NCI-H460 (cell line): ENCODE data around the gene KIF1B. TPM values are rescaled to one million over a fixed set of nuclear protein-coding genes. Genes with fewer than 3 reads are reported as not detected.

Experiments
- DNase-seq: peaks from one replicate; pipeline ENCODE4 v3.0.0-alpha.2; 2016; ENCODE audit warnings: low read depth; ENCODE audit errors: extremely low read depth
- polyA plus RNA-seq: library from polyadenylated mRNA; depleted of rRNA; stranded (reverse); fragments of >200 nt; gene quantifications from 2 replicates; pipeline ENCODE4 v1.2.3, GENCODE V29; 2014; cell fraction: nucleus; rRNA removed
- total RNA-seq: library from RNA; depleted of rRNA; stranded (reverse); fragments of >200 nt; shearing (Covaris generic); gene quantifications from 2 replicates; pipeline ENCODE4 v1.2.3, GENCODE V29; 2014; rRNA removed

The KIF1B gene, protein sequence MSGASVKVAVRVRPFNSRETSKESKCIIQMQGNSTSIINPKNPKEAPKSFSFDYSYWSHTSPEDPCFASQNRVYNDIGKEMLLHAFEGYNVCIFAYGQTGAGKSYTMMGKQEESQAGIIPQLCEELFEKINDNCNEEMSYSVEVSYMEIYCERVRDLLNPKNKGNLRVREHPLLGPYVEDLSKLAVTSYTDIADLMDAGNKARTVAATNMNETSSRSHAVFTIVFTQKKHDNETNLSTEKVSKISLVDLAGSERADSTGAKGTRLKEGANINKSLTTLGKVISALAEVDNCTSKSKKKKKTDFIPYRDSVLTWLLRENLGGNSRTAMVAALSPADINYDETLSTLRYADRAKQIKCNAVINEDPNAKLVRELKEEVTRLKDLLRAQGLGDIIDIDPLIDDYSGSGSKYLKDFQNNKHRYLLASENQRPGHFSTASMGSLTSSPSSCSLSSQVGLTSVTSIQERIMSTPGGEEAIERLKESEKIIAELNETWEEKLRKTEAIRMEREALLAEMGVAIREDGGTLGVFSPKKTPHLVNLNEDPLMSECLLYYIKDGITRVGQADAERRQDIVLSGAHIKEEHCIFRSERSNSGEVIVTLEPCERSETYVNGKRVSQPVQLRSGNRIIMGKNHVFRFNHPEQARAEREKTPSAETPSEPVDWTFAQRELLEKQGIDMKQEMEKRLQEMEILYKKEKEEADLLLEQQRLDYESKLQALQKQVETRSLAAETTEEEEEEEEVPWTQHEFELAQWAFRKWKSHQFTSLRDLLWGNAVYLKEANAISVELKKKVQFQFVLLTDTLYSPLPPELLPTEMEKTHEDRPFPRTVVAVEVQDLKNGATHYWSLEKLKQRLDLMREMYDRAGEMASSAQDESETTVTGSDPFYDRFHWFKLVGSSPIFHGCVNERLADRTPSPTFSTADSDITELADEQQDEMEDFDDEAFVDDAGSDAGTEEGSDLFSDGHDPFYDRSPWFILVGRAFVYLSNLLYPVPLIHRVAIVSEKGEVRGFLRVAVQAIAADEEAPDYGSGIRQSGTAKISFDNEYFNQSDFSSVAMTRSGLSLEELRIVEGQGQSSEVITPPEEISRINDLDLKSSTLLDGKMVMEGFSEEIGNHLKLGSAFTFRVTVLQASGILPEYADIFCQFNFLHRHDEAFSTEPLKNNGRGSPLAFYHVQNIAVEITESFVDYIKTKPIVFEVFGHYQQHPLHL (N-terminal part only)
- 10.9 and 15.2 TPM in 2 replicates for total RNA-seq
- 7.3 and 9.4 TPM in 2 replicates for polyA plus RNA-seq

DNA sequence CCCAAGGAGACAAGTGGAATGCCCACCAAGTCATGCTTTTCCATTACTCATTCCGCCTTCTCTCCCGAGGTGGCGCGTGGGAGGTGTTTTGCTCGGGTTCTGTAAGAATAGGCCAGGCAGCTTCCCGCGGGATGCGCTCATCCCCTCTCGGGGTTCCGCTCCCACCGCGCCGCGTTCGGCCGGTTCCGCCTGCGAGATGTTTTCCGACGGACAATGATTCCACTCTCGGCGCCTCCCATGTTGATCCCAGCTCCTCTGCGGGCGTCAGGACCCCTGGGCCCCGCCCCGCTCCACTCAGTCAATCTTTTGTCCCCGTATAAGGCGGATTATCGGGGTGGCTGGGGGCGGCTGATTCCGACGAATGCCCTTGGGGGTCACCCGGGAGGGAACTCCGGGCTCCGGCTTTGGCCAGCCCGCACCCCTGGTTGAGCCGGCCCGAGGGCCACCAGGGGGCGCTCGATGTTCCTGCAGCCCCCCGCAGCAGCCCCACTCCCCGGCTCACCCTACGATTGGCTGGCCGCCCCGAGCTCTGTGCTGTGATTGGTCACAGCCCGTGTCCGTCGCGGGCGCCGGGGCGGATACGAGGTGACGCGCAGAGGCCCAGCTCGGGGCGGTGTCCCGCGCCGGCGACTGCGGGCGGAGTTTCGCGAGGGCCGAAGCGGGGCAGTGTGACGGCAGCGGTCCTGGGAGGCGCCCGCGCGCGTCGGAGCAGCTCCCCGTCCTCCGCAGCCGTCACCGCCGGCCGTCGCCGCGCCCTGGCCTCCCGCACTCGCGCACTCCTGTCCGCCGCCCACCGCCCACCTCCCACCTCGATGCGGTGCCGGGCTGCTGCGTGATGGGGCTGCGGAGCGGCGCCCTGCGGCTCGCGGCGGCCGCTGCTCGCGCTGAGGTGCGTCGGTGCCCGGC lies at the start of gene KIF1B:
Gene KIF1B (plus strand): TSS at position 666 of the 906 bp plus-strand sequence. CDS start 21,759 bp downstream, outside the sequence.
- peak; percentile 92 for DNase-seq

DNA sequence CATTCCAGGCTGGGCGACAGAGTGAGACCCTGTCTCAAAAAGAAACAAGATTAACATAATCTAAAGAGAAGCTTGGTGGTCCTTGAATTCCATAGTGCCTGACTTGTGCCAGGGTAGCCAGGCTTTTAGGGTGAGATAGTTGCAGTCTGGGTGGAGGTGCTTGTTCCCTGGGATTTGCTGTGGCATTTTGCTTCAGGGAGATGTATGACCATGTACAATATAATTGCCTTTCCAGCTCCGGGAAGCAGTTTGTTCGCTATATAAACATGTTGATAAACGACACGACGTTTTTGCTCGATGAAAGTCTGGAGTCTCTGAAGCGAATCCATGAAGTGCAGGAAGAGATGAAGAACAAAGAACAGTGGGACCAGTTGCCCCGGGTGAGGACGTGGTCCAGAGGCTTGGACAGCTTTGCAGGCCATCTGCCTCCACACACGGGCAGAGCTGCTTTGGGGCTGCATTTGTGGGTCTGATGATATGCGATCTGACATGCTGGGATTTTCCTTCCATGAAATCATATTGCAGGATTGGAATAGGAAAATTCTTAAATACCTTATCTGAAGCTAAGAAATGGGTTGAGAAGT lies 49.4 kb upstream of the KIF1B start:
- no peak for DNase-seq

DNA sequence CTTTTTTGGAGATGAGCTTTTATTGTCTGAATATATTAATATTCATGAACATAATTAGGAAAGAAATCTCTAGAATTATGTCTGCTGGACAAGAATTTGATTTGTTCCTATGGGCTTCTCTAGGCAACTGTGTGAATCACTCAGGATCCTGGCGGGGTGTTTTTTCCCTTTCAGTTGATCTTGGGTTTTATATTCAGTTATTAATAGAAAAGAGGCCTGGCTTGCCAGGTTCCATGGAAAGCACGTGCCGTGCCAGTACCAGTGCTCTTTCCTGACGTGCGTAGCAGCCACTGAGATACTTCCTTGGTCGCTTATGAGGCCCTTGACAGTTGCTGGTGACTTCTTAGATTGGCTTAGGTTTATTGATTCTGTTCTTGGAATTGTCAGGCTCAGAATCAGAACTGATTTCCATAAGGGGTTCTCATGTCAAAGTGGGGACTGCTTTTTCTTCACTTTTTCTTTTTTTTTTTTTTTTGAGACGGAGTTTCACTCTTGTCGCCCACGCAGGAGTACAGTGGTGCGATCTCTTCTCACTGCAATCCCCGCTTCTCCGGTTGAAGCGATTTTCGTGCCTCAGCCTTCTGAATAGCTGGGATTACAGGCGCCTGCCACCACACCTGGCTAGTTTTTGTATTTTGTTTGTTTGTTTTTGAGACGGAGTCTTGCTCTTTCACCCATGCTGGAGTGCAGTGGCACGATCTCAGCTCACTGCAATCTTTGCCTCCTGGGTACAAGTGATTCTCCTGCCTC lies 48.7 kb upstream of the KIF1B start:
- DNase-seq = no peak

DNA sequence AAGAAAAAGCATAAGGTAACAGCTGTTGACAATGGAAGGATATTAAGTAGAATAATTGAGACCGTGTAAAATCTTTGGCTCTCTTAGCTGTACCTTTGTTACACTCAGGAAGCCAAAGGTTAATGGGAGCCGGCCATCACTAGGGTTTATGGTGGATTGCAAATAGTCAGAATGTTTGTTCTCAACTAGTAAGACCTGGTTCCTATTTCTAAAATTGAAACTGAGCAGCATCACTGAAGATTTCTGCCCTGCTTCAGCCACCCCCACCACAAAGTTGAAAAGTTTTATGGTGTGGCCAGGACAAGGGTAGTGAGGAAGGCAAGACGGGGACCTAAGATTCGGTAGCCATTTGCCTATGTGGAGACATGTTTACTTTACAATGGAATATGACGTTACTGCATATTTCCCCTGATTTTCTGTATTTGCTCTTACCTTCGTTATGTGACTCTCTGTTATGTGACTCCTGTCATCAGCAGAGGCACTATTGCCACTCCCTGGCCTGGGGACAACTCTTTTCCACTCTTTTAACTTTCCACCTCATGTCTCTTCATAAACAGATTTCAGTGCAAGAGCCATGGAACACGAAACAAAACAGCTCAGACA lies 41.4 kb upstream of the KIF1B start:
- DNase-seq = no peak

DNA sequence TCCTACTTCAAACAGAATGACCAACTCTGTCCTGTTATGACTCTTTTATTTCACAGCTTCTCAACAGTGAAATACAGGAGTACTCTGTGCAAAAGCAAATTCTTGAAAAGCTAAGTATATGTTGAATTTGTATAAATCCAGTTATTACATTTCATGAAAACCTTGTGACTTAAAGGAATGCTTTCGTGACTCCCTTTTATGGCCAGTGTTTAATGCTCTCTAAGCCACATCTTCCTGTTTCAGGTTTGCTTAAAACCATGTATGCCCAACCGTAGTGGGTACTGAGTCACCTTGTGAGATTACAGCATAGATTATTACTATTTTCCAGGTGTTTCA lies 40.2 kb upstream of the KIF1B start:
- DNase-seq = no peak

DNA sequence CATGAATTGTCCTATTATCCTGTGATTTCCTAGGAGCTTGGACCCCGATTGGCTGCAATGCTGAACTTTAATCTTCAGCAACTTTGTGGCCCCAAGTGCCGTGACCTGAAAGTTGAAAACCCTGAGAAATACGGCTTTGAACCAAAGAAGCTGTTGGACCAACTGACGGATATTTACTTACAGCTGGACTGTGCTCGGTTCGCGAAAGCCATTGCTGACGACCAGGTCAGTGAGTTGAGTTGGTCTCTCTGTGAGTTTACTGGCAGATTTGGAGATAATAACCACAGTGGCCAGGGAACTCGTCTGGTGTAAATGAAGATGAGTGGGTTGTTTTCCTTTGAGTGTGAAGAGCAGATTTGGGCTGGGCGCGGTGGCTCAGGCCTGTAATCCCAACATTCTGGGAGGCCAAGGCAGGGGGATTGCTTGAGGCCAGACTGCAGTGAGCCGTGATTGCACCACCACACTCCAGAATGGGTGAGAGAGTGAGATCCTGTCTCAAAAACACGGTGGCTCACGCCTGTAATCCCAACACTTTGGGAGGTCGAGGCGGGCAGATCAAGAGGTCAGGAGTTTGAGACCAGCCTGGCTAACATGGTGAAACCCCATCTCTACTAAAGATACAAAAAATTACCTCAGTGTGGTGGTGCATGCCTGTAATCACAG lies 39.1 kb upstream of the KIF1B start:
- DNase-seq = no peak

DNA sequence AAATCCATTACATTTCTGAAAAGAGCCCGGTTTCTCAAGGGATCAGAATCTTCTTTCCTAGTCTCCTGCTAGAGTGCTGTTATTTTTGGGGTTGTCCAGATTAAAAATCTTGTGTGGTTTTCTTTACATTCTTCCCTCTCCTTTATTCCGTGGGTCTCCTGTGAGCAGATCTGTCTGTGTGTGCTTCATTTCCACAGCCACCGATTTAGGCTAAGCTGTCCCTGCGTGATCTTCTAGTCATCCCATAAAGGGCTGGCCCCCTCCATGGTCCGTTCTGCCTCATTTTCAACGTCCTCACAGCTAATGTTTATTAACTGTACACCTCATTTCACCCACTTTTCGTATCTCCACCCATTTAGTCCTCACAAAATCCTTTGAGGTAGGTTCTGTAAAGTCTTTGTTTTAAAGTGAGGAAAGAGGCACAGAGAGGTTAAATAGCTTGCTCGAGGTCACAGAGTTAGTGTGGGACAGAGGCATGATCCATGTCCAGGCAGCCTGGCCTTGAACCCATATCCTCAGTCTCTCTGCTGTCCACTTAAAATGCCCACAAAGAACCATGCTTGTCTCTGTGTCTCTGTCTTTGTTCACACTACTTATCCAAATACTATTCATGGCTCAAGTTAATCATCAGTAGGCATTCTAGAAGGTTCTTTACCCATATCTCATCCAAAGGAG lies 38.2 kb upstream of the KIF1B start:
- DNase-seq = no peak

DNA sequence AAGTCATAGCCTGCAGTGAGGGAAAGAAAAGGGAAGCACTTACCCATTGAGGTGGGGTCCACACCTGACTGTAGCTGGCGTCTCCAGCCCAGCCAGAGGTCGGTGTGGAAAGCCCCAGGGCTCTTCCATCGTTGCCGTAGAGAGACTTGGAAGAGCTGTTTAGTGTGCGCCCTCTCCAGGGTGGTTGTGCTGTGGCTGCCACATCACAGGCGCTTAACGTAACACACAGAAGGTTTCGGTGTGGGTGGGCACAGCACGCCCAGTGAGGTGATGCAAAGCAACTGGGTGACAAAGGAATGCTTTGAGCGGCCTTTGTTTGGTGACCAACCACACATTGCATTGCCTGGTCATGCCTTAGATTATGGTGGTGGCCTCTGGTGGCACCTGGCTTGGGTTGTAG lies 36.8 kb upstream of the KIF1B start:
- DNase-seq = no peak

DNA sequence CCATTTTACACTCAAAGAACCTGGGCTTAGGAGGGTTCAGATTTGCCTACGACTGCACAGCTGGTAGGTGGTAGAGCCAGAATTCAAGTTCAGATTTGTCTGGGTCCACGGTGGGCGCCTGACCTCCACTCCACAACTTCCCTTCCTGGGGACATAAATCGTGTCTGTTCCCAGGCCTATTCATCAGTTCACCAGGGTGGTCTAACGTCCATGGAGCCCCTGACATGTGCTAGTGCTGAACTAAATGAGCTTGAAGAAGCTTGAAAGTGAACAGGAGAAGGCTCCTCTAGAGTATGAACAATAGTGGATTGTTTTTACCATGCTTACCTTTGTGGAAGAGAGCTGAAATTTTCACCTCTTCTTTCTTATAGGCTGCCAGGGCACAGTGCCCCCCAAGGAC lies 32.5 kb upstream of the KIF1B start:
- no peak for DNase-seq

DNA sequence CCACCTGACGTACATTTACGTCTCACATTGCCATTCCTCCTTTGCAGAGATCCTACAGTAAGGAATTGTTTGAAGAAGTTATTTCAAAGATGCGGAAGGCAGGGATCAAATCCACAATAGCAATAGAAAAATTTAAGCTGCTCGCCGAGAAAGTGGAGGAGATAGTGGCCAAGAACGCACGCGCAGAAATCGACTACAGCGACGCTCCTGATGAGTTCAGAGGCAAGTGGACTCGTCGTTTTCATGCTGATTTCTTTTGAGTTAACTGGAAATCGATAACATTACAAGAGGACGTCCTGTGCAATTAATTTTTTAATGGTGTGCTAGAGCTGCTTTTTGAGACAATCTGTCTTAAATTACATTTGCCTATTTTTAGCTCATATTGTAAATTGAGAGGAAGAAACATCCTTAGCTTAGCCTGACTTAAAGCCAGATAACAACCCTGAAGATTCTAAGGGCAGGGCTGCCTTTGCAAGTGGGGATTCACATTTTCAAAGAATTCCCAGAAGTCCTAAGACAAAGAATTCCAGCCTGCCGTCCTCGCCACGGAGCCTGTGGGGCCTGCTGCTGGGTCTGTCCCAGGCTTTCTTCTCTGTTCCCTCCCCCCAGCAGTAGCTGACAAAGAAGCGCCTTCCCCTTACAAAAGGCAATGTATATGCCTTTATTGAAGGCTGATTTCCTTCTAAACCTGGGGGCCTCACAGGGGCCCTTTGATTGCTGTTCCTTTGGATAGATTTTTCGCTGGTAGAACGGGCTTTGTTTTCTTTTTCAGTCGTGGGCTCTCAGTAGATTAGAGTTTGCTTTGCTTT lies 31.6 kb upstream of the KIF1B start:
- no peak for DNase-seq

DNA sequence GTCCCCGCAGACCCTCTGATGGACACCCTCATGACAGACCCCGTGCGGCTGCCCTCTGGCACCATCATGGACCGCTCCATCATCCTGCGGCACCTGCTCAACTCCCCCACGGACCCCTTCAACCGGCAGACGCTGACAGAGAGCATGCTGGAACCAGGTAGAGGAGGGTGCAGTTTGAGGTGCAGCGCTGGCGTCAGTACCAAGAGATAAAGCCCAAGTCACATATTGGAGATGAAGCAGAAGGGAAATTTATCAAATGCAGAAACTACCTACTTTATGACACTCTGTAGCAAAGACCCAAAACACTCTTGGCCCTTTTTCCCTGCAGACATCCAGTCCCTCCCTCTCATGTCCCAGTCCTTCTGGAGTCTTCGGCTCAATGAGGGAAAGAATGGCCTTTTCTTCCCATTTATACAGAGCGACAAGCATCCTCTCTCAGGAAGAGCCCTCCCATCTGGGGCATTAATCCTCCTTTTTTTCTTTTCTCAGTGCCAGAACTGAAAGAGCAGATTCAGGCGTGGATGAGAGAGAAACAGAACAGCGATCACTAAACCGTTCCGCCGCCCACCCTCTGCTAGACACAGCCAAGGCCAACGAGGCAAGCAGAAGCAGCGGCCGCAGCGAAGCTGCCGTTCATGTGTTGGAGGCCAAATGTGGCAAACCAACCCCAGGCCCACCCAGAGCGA lies 30.8 kb upstream of the KIF1B start:
- no peak for DNase-seq

DNA sequence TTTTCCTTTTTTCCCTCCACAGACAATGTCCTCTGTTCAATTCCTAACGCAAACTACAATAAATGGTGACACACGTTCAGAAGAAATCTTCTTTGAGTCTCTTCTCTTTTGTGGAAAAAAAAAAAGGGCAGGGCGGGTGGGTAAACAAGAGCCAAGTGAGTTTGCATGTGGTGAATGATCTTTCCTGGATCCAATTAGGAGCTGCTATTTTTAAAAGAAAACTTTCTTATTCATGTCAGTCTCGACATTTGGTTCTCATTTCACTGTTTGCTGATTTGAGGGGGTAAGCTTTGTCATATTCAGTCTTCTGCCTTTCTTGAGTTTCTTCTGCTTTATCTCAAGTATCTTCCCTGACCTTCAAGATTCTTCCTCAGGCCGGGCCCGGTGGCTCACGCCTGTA lies 29.2 kb upstream of the KIF1B start:
- no peak for DNase-seq

DNA sequence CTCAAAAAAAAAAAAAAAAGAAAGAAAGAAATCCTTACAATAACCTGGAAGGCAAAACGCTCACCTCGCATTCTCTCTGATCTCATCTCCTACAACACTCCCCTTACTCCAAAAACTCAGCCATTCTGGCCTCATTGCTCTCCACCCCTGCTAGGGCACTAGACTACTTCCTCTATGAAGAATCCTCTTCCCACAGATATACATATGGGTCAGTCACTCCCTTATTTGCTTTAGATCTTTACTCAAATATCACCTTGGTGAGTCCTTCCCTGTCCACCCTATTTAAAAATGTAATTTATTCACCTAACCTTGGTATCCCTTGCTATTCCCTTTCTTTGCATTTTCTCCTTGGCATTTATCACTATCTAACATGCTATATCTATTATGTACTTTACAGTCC lies 24.6 kb upstream of the KIF1B start:
- no peak for DNase-seq

DNA sequence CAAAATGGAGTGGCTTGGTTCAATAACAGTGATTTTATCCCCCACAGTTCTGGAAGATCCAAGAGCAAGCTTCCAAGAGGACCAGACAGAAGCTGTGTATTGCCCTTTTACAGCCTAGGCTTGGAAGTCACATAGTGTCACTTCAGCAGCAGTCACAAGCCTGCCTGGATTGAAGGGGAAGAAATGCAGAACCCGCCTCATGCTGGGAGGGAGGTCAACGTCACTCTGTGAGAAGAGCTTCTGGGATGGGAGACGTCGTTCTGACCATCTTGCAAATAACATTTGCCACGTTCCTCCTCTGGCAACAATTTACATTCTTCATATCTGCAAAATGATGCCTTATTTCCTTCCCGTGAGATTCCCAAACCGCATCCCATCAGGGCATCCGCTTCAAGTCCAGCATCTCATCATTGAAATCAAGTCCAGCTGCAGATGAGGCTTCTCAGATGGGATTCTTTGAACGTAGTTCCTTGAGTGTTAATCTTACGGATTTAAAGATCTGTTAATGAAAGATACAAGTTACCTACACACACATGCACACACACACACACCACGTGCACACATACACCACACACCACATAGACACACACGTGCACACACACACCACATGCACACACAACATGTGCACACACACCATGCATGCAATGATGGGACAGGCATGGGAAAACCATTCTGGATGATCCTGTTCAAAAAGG lies 23.9 kb upstream of the KIF1B start:
- no peak for DNase-seq

DNA sequence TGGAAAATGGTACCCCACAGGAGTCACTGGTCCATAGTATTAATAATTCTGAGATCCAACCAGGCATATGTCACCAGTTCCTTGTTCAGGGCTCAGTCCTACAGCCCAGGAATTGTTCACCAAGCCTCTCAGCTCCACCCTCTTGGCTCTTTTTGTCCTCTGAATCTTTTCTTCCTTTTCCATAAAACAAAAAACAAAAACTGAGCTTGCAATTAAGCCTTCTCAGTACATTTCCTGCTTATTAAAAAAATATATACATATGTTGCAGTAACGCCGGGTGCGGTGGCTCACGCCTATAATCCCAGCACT lies 23.4 kb upstream of the KIF1B start:
- DNase-seq = no peak
